NCI-H1417 (cell line): ENCODE measurements around the gene EFCAB6.

Experiments used
- DNase-seq, 3 experiments: peaks; one replicate each; lab custom pipeline; 2025; lab: John Stamatoyannopoulos, UW

The EFCAB6 gene

GRCh38 chr22:43502306-43502874 lies 309.7 kb downstream of the EFCAB6 start:
- no peak for DNase-seq

GRCh38 chr22:43501878-43502277 lies 310.2 kb downstream of the EFCAB6 start:
- DNase-seq: peak in 1 of 3 experiments; percentile 6

- DNase-seq: no peak
Measured at GRCh38 chr22:43500792-43501785, 311.0 kb downstream of the EFCAB6 start.

- no peak for DNase-seq
Measured at GRCh38 chr22:43498856-43499253, 313.2 kb downstream of the EFCAB6 start.

- no peak for DNase-seq
Measured at GRCh38 chr22:43497956-43498855, 313.9 kb downstream of the EFCAB6 start.

GRCh38 chr22:43493297-43493696 lies 318.8 kb downstream of the EFCAB6 start:
- no peak for DNase-seq

- no peak for DNase-seq
Measured at GRCh38 chr22:43491737-43492136, 320.4 kb downstream of the EFCAB6 start.

- DNase-seq: no peak
Measured at GRCh38 chr22:43491177-43491576, 320.9 kb downstream of the EFCAB6 start.

- DNase-seq: no peak
Measured at GRCh38 chr22:43490311-43490710, 321.8 kb downstream of the EFCAB6 start.

GRCh38 chr22:43488937-43489336 lies 323.2 kb downstream of the EFCAB6 start:
- DNase-seq: no peak

- DNase-seq: no peak
Measured at GRCh38 chr22:43488031-43488866, 323.9 kb downstream of the EFCAB6 start.

GRCh38 chr22:43487311-43488030 lies 324.6 kb downstream of the EFCAB6 start:
- DNase-seq: no peak

GRCh38 chr22:43485502-43486089 lies 326.5 kb downstream of the EFCAB6 start:
- DNase-seq: no peak

- no peak for DNase-seq
Measured at GRCh38 chr22:43484227-43484626, 327.9 kb downstream of the EFCAB6 start.

GRCh38 chr22:43483669-43484068 lies 328.4 kb downstream of the EFCAB6 start:
- no peak for DNase-seq

- no peak for DNase-seq
Measured at GRCh38 chr22:43483266-43483665, 328.8 kb downstream of the EFCAB6 start.

- no peak for DNase-seq
Measured at GRCh38 chr22:43482318-43482625, 329.8 kb downstream of the EFCAB6 start.

GRCh38 chr22:43481568-43482317 lies 330.4 kb downstream of the EFCAB6 start:
- DNase-seq: peak in 1 of 3 experiments; percentile 26

GRCh38 chr22:43479962-43480361 lies 332.1 kb downstream of the EFCAB6 start:
- no peak for DNase-seq
